ENCODE data around the gene EDC4. TPM values are rescaled to one million over a fixed set of nuclear protein-coding genes. Genes with fewer than 3 reads are reported as not detected.
"Not testable (repeated sequence)": the region's sequence is repeated elsewhere in the genome, so short reads cannot be mapped to it uniquely, and the experiment has no call there.

Gene EDC4
- total RNA-seq, 1 donor from 2014 or later, result 61.2 TPM

GRCh38 chr16:67907397-67908180, 34.7 kb downstream of the EDC4 start:
- no peak overlapping the region for H3K4me3 ChIP-seq (ENCODE audit: low read depth, low read length)
- no peak for DNase-seq (ENCODE audit: low read depth)
- TF ChIP-seq, protein P1, sequence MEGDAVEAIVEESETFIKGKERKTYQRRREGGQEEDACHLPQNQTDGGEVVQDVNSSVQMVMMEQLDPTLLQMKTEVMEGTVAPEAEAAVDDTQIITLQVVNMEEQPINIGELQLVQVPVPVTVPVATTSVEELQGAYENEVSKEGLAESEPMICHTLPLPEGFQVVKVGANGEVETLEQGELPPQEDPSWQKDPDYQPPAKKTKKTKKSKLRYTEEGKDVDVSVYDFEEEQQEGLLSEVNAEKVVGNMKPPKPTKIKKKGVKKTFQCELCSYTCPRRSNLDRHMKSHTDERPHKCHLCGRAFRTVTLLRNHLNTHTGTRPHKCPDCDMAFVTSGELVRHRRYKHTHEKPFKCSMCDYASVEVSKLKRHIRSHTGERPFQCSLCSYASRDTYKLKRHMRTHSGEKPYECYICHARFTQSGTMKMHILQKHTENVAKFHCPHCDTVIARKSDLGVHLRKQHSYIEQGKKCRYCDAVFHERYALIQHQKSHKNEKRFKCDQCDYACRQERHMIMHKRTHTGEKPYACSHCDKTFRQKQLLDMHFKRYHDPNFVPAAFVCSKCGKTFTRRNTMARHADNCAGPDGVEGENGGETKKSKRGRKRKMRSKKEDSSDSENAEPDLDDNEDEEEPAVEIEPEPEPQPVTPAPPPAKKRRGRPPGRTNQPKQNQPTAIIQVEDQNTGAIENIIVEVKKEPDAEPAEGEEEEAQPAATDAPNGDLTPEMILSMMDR (conservative IDR thresholded peaks at IDR 0.05; ENCODE audit: low read depth, low read length), result no peak

GRCh38 chr16:67909056-67909742, 36.3 kb downstream of the EDC4 start:
- TF ChIP-seq, protein P1 (conservative IDR thresholded peaks at IDR 0.05; ENCODE audit: low read depth, low read length), result no peak
- DNase-seq (ENCODE audit: low read depth), result no peak
- no peak overlapping the region for H3K4me3 ChIP-seq (ENCODE audit: low read depth, low read length)

DNA sequence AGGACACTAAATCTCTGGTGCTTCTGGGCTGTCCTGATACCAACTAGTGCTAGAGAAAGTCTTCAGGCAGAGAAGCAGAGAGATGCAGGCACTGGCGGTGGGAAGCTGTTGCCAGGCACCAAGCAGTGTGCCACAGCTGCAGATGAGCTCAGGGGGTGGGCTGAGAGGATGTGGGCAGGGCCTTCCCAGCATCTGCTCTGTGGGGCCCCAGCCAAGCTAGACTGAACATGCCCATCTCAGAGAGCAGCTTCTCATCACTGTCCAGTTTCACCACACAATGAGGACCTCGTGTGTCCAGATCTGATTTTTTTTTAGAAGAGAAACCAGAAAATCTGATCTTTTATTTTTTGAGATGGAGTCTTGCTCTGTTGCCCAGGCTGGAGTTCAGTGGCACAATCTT, 37.3 kb downstream of the EDC4 start:
- DNase-seq (ENCODE audit: low read depth), result no peak
- H3K4me3 ChIP-seq (ENCODE audit: low read depth, low read length), result no peak overlapping the region
- TF ChIP-seq, protein P1 (conservative IDR thresholded peaks at IDR 0.05; ENCODE audit: low read depth, low read length), result no peak

- no peak for DNase-seq (ENCODE audit: low read depth)
- TF ChIP-seq, protein P1 (conservative IDR thresholded peaks at IDR 0.05; ENCODE audit: low read depth, low read length), result no peak
- H3K4me3 ChIP-seq (ENCODE audit: low read depth, low read length), result no peak overlapping the region
These were observed 42.1 kb downstream of the EDC4 start for GRCh38 chr16:67914758-67915495.

DNA sequence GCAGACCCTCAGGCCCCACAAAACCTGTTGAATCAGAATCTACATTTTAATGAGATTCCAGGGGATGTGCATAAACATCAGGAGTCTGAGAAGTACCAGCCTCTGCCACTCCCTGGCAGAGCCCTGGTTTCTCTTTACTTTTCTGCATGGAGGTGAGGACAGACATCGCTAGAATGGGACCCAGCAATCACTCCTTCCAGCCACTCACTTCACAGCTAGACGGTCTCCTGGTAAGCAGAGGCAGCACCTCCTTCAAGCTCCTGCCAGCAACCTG, 42.6 kb downstream of the EDC4 start:
- H3K4me3 ChIP-seq (ENCODE audit: low read depth, low read length); DNase-seq (ENCODE audit: low read depth): not testable (repeated sequence)

- TF ChIP-seq, protein P1 (conservative IDR thresholded peaks at IDR 0.05; ENCODE audit: low read depth, low read length), result no peak
- no peak overlapping the region for H3K4me3 ChIP-seq (ENCODE audit: low read depth, low read length)
- DNase-seq (ENCODE audit: low read depth), result no peak
These were observed 43.2 kb downstream of the EDC4 start for GRCh38 chr16:67915831-67916723.

All from epithelial cell of proximal tubule (primary cell).